RWPE1 (cell line): ENCODE measurements around the gene RNASEH2C.
"Not testable (repeated sequence)": the region's sequence is repeated elsewhere in the genome, so short reads cannot be mapped to it uniquely, and the experiment has no call there.

Source experiments
- CTCF ChIA-PET: fragments of 350-600 bp; sonication (Branson Sonifier 250); formaldehyde crosslinking; extraction: SDS; loops from one replicate; lab custom pipeline; 2021; lab: Yijun Ruan, JAX
- POLR2A ChIA-PET: fragments of 400-600 bp; formaldehyde crosslinking; extraction: SDS; loops from one replicate; lab custom pipeline; 2020; ENCODE audit warnings: antibody characterized with exemption; ENCODE audit not compliant: low non-redundant PET; lab: Yijun Ruan, JAX
- DNase-seq: peaks from one replicate; pipeline ENCODE4 v3.0.0; 2012; ENCODE audit warnings: low spot score
- H3K27ac ChIP-seq: fragments of 450-650 bp; 2 replicates; pipeline ENCODE4 v1.5.1; 2017
- CTCF ChIP-seq: fragments of 450-650 bp; conservative IDR thresholded peaks from 2 replicates; pipeline ENCODE4 v1.5.1; 2017; ENCODE audit warnings: low read depth, mild to moderate bottlenecking

The RNASEH2C gene

GRCh38 chr11:65698205-65698604 lies 22.4 kb downstream of the RNASEH2C start:
- CTCF ChIA-PET: no interaction called here
- no peak for DNase-seq
- H3K27ac ChIP-seq: no peak overlapping the region
- no peak for TF ChIP-seq CTCF
- POLR2A ChIA-PET: no interaction called here

- ChIA-PET CTCF (interaction anchor here (0.6 to 1.1 kb wide), 2 partner anchors 9 to 123 kb away, joined by 3 to 5 read pairs; no protein-coding TSS in a partner anchor), POLR2A (no interaction called here)
- no peak for DNase-seq
- no peak overlapping the region for H3K27ac ChIP-seq
- TF ChIP-seq CTCF: no peak
Observed at GRCh38 chr11:65696802-65697552, 23.6 kb downstream of the RNASEH2C start.

- H3K27ac ChIP-seq: no peak overlapping the region
- TF ChIP-seq CTCF: no peak
- ChIA-PET POLR2A (no interaction called here), CTCF (interaction anchor here (0.6 to 1.3 kb wide), 3 partner anchors 9 to 360 kb away, joined by 3 to 5 read pairs (median 3); no protein-coding TSS in a partner anchor)
- no peak for DNase-seq
Observed at GRCh38 chr11:65695459-65696241, 24.9 kb downstream of the RNASEH2C start.

- TF ChIP-seq CTCF: no peak
- no peak for DNase-seq
- H3K27ac ChIP-seq: no peak overlapping the region
- ChIA-PET POLR2A (no interaction called here), CTCF (interaction anchor here (0.7 kb wide), 2 partner anchors 128 to 349 kb away, joined by 4 read pairs; no protein-coding TSS in a partner anchor)
Observed at GRCh38 chr11:65692367-65692766, 28.2 kb downstream of the RNASEH2C start.

- POLR2A ChIA-PET: interaction anchor here (0.6 kb wide), 1 partner anchor 491 kb away, joined by 3 read pairs; no protein-coding TSS in a partner anchor
- CTCF ChIA-PET: interaction anchor here (0.6 to 0.9 kb wide), 4 partner anchors 14 to 349 kb away, joined by 4 to 7 read pairs (median 4); no protein-coding TSS in a partner anchor
- DNase-seq, H3K27ac ChIP-seq: not testable (repeated sequence)
Observed at GRCh38 chr11:65691847-65692246, 28.8 kb downstream of the RNASEH2C start.

GRCh38 chr11:65685981-65686380 lies 34.6 kb downstream of the RNASEH2C start:
- no peak for DNase-seq
- TF ChIP-seq CTCF: no peak
- ChIA-PET POLR2A (no interaction called here), CTCF (interaction anchor here (0.8 kb wide), 1 partner anchor 9 kb away, joined by 5 read pairs; no protein-coding TSS in a partner anchor)
- H3K27ac ChIP-seq: no peak overlapping the region

GRCh38 chr11:65683480-65683879 lies 37.1 kb downstream of the RNASEH2C start:
- CTCF ChIA-PET, DNase-seq, POLR2A ChIA-PET: not testable (repeated sequence)

More at GRCh38 chr11:65683480-65683879, 37.1 kb downstream of the RNASEH2C start:
- not testable (repeated sequence) for H3K27ac ChIP-seq
